Measurements from ENCODE around the gene SDHAF4.

Gene SDHAF4

GRCh38 chr6:70620746-70621145 is 54.0 kb downstream of the SDHAF4 start:
- H3K4me3 ChIP-seq (ENCODE audit: low read depth, low read length) = no peak overlapping the region

GRCh38 chr6:70622461-70622860 is 55.7 kb downstream of the SDHAF4 start:
- TF ChIP-seq CTCF (IDR thresholded peaks at IDR 0.05; ENCODE audit: borderline replicate concordance, insufficient read depth, low read depth, low read length) = no peak

More at GRCh38 chr6:70620746-70621145, 54.0 kb downstream of the SDHAF4 start:
- TF ChIP-seq CTCF (IDR thresholded peaks at IDR 0.05; ENCODE audit: borderline replicate concordance, insufficient read depth, low read depth, low read length) = no peak

GRCh38 chr6:70625436-70625835 is 58.7 kb downstream of the SDHAF4 start:
- TF ChIP-seq CTCF (IDR thresholded peaks at IDR 0.05; ENCODE audit: borderline replicate concordance, insufficient read depth, low read depth, low read length) = no peak
- H3K4me3 ChIP-seq (ENCODE audit: low read depth, low read length) = no peak overlapping the region

More at GRCh38 chr6:70622461-70622860, 55.7 kb downstream of the SDHAF4 start:
- no peak overlapping the region for H3K4me3 ChIP-seq (ENCODE audit: low read depth, low read length)

GRCh38 chr6:70627500-70628254 is 60.9 kb downstream of the SDHAF4 start:
- H3K4me3 ChIP-seq (ENCODE audit: low read depth, low read length) = no peak overlapping the region
- no peak for TF ChIP-seq CTCF (IDR thresholded peaks at IDR 0.05; ENCODE audit: borderline replicate concordance, insufficient read depth, low read depth, low read length)

GRCh38 chr6:70629929-70630328 is 63.2 kb downstream of the SDHAF4 start:
- no peak for TF ChIP-seq CTCF (IDR thresholded peaks at IDR 0.05; ENCODE audit: borderline replicate concordance, insufficient read depth, low read depth, low read length)
- H3K4me3 ChIP-seq (ENCODE audit: low read depth, low read length) = no peak overlapping the region

- no peak for TF ChIP-seq CTCF (IDR thresholded peaks at IDR 0.05; ENCODE audit: borderline replicate concordance, insufficient read depth, low read depth, low read length)
- H3K4me3 ChIP-seq (ENCODE audit: low read depth, low read length) = no peak overlapping the region
Measured at GRCh38 chr6:70633870-70634269, 67.1 kb downstream of the SDHAF4 start.

GRCh38 chr6:70636596-70636995 is 69.9 kb downstream of the SDHAF4 start:
- H3K4me3 ChIP-seq (ENCODE audit: low read depth, low read length) = no peak overlapping the region
- TF ChIP-seq CTCF (IDR thresholded peaks at IDR 0.05; ENCODE audit: borderline replicate concordance, insufficient read depth, low read depth, low read length) = no peak
